GM19025 (cell line): ENCODE results near the gene VANGL1.

Experiments
- ATAC-seq: cut with Tn5 transposase; IDR thresholded peaks from one replicate; pipeline ENCODE4 v1.9.1; 2021; ENCODE audit warnings: mild to moderate bottlenecking, low read depth, moderate library complexity; ENCODE audit not compliant: unreplicated experiment

Gene VANGL1

GRCh38 chr1:115697619-115698018 is 55.8 kb downstream of the VANGL1 start:
- no peak for ATAC-seq

- ATAC-seq = no peak
Measured at GRCh38 chr1:115701090-115701489, 59.3 kb downstream of the VANGL1 start.

DNA sequence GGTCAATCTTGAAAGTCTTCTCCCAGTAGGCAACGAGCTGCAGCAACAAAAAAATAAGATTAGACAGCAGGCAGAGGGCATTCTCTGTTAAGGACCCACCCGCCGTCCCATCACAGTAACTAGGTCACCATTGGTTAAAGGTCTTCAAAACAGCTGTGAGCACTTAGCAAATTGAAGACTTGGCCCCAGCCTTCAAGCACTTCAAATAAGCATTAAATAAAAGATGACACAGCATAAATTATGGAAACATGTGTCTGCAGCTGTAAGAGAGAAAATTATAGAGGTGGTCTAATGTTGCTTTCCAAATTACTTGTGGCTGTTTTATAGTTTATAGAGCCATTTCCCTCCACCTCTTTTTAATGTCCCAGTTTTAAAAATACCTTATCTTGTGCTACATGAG is 61.2 kb downstream of the VANGL1 start:
- ATAC-seq = no peak

DNA sequence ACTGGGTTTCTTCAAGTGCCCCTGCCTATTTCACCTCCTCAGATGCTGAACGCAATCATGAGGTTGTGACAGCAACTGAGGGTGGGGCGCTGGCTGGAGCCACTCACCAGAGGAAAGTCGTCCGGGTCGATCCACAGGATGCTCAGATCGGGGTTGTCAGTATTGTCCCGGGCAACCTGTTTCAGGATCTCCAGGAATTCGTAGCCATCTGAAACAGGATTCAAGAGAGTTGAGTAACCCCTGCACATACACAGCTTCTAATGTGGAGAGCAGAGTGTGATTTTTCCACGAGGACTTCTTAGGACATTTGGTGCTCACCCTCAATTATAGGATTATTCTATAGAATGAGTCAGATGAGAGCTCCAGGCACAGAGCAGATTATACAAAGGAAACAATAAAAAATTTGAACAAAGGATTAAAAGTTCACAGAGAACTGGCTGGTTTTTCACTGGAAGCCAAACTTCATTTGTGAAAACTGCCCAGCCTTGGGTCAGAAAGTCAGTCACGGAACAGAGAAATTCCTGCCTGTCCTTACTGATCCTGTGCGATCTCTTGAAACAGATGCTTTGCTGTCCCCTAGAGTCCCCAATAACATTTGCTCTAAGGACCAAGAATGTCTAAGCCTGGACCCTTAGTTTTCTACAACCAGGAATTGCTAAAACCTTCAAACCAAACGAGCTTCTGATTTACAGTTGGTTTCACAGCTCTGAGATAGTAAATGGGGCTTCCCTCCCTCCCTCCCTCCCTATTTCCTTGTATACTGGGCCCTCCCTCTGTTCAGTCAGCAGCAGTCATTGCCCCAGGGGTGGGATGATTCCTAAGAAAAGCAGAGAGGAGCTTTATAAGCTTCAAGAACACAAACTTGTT is 63.5 kb downstream of the VANGL1 start:
- no peak for ATAC-seq

GRCh38 chr1:115705963-115706362 is 64.2 kb downstream of the VANGL1 start:
- no peak for ATAC-seq

GRCh38 chr1:115706587-115707425 is 65.0 kb downstream of the VANGL1 start:
- no peak for ATAC-seq

- no peak for ATAC-seq
Measured at GRCh38 chr1:115710859-115711624, 69.3 kb downstream of the VANGL1 start.

DNA sequence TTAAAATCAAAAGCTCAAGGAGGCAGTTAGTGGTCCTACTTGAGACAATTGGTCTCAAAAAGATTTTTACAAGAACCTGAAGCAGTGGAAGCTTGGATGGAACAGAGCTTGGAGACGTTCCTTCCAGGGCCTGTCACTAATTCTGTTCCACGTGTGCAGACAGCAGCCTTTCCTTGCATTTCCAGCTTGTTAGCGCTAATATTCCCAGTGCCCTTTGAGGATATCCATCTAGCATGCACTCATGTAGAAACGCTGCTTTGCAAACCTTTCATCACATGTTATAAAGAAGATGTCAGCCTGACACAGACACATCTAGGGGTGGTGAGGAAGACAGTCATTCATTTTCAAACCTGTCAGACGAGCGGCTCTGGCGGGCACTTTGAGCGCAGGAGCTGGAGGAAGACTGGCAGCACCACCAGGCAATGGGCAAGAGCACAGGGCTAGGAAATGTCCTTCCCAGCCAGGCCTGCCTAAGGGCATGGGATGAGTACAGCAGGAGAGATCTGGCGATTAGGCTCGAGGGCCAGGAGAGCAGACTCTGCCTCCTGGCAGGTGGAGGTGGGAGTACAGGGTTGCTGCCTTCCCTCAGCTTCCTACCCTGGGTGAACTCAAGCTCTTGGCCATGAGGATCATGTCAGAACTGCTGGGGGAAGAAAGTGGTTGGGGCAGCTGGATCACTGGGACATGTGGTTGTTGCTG is 71.3 kb downstream of the VANGL1 start:
- no peak for ATAC-seq

DNA sequence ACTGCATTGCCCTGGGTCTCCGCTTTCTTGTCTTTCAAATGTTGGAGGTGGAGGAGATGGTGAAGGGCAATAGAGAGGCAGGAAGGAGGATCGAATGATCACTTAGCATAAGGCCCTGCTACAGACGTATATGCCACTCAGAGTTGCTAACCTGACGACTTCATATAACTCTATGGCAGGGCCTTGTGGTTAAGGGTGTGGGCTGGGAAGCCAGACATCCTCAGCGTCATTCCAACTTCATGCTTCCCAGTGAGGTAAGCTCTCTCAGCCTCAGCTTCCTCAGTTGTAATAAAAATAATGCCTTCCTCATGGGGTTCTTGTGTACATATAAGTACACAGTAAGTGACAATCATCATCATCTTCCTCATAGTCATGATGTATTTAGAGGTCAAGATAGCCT is 72.1 kb downstream of the VANGL1 start:
- ATAC-seq = no peak

GRCh38 chr1:115714572-115715141 is 72.9 kb downstream of the VANGL1 start:
- ATAC-seq = no peak

DNA sequence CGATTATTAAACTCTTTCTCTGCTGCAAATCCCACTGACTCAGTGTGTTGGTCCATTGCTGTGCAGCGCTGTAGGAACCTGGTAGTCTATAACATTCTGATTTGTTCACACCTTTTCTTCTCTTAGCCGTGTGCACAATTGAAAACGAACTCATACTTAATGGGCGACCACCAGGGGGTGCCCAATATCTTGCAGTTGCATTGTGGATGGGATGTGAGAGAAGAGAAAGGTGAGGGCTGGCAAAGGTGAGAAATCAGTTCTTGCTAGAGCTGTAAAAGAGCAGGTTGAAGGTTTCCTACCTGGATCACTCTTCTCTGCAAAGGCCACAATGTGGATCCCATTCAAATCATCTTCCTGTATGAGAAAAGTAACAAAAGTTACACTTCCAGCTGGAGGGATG is 75.8 kb downstream of the VANGL1 start:
- ATAC-seq = no peak

DNA sequence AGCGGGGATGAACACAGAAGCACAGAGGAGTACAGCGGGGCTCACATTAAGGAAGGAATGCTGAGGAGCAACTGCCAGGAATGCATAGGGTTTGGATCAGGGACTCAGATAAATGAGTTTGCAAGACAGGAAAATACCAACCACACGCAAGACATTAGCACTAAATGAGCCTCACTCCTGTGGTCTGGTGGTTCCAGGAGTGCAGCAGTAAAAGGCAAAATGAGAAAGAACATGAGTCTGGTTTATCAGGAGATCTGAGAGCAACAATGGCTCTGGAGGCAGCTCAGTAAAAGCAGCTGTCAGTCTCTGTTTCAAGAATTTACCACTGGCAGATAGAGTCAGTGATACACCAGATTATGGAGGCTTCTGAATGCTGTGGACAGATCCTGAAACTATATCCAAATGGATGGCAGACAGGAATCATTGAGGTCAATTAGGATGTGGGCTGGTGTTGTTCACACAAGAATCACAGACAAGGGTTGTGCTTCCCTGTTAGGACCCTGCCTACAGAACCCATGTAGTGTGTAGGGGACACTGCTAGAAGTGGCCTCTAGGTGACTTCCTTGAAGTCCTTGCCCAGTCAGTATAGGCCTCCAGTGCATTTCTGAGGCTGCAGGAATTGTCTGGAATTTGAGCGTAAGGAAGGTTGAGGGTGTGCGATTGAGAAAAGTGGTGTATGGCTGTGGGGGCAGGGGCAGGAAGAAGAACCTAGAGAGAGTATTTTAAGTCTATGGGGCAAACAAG is 76.4 kb downstream of the VANGL1 start:
- no peak for ATAC-seq

DNA sequence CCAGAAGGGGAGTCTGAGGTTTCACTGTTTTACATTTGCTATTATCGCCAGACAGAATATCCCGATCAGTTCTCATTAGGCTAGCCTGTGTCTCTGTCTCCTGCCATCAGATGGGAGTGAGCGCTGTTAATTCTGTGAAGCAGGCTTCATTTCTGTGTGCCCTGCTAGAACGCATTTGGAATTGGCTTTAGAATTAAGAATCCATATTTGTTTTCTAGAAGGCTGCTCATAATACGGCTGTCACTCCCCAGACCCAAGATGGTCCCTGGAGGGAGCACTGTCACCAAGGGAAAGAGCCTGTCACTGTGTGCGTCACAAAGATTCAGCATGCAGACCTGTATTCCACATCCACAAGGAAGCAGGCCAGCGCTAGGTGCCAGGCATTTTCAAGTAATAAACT is 77.5 kb downstream of the VANGL1 start:
- ATAC-seq = no peak

GRCh38 chr1:115722221-115722620 is 80.5 kb downstream of the VANGL1 start:
- ATAC-seq = no peak

- no peak for ATAC-seq
Measured at GRCh38 chr1:115723756-115724155, 82.0 kb downstream of the VANGL1 start.

GRCh38 chr1:115725600-115725999 is 83.8 kb downstream of the VANGL1 start:
- no peak for ATAC-seq

DNA sequence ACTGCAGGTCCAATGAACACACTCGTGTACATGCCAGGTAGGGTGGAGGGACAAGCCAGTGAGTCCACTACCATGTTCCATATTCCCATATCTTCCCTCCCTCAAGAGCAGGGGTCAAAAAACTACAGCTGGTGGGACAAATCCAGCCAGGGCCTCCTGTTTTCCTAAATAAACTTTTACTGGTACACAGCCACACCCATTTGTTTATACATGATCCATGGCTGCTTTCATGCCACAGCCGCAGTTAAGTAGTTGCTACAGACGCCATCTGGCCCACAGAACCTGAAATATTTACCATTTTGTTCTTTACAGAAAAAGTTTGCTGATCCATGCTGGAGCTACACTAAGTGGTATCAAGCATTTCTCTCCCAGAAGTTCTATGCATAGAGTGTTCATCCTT is 84.4 kb downstream of the VANGL1 start:
- no peak for ATAC-seq

GRCh38 chr1:115726570-115726969 is 84.8 kb downstream of the VANGL1 start:
- ATAC-seq = no peak

DNA sequence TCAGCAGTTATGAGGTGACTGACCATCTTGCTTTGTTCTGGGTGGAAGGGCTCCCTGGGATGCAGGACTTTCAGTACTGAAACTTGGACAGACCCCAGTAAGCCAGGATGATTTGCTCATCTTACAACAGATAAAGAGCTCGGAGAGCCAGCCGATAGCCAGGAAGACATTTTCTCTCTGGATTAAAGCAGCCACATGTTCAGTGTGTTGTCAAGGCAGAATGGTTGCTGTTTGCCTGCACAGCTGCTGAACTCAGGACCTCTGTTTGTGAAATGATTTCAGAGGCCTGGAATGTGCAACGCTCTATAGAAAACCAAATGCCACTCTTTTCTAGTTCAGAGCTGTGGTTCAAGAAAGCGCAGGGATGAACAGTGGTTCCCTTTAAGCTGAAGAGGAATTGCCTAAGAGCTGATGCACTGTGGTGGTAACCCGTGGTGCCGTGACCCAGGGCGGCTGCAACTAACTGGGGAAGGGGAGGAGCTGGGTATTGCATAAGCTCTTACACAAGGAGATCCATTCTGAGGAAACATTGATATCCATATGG is 86.0 kb downstream of the VANGL1 start:
- no peak for ATAC-seq
